ACC112 (cell line): Measurements from ENCODE around the gene MIOX.
"Not testable (repeated sequence)": the region's sequence is repeated elsewhere in the genome, so short reads cannot be mapped to it uniquely, and the experiment has no call there.

Source experiments
- H2AFZ ChIP-seq: fragments of 200-600 bp; sonication (generic); one replicate; pipeline ENCODE4 v1.6.0; 2017; ENCODE audit warnings: antibody characterized with exemption, low read length; ENCODE audit not compliant: unreplicated experiment
- H3K27ac ChIP-seq: fragments of 200-600 bp; sonication (generic); 2 replicates; pipeline ENCODE4 v1.5.1; 2014; ENCODE audit warnings: low read depth, mild to moderate bottlenecking, antibody characterized with exemption, low read length, moderate library complexity
- H3K27me3 ChIP-seq: fragments of 200-600 bp; sonication (generic); 2 replicates; pipeline ENCODE4 v1.6.1; 2014; ENCODE audit warnings: mild to moderate bottlenecking, antibody characterized with exemption, low read length, moderate library complexity, mixed read lengths; ENCODE audit not compliant: insufficient read depth
- H3K36me3 ChIP-seq: fragments of 200-600 bp; sonication (generic); 2 replicates; pipeline ENCODE4 v1.6.1; 2016; ENCODE audit warnings: mild to moderate bottlenecking, antibody characterized with exemption, low read length, moderate library complexity, mixed read lengths; ENCODE audit not compliant: insufficient read depth
- H3K4me1 ChIP-seq: fragments of 200-600 bp; sonication (generic); one replicate; pipeline ENCODE4 v1.6.1; 2016; ENCODE audit warnings: low read length, mixed read lengths; ENCODE audit not compliant: insufficient read depth, unreplicated experiment, control insufficient read depth
- H3K4me3 ChIP-seq: fragments of 200-600 bp; sonication (generic); 2 replicates; pipeline ENCODE4 v1.5.1; 2014; ENCODE audit warnings: mild to moderate bottlenecking, low read depth, low read length
- H3K79me2 ChIP-seq: fragments of 200-600 bp; sonication (generic); one replicate; pipeline ENCODE4 v1.6.0; 2016; ENCODE audit warnings: low read length; ENCODE audit not compliant: control insufficient read depth, unreplicated experiment, insufficient read depth

MIOX gene

DNA sequence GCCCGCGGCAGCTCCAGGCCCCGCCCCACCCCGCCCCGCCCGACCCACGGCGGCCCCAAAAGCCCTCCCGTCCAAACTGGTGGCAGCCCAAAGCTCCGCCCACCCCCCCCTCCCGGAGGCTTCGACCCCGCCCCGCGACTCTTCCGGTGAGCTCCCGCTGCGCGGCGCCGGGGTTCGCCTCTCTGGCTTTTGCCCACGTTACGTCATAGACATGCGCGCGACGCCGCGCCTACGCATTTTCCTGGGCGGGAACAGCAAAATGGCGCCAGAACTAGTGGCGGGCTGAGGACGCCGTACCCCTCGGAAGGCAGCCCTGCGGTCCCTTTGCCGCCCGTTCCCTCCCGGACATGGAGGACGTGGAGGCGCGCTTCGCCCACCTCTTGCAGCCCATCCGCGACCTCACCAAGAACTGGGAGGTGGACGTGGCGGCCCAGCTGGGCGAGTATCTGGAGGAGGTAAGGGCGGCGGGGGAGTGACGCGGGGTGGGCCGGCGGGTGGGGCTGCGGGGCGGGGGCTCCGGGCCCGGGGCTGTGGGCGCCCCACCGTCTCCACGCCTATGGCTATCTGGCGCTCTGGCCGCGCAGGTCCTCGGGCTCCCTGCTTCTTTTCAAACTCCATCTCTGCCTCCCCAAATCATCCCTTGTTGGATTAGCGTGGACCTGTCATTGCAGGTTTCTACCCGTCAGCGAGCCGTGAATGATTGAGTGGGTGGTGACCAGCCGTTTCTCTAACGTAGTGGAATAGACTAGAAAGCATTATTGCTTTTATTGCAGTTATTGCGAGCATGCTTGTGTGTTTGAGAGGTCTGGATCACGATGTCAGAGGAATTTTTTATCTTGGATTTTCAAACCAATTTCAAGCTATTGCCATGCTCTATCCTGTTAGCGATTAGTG lies 21.6 kb downstream of the MIOX start, which contains the start of gene NCAPH2:
Gene NCAPH2 (plus strand): TSS at position 234 of the 894 bp plus-strand sequence. CDS start 114 bp downstream, at position 348.
- peak within 1 kb of the TSS; percentile 97 for H3K4me3 ChIP-seq
- no peaks in the 10 kb centered on the region for H3K27me3 ChIP-seq
- no peaks in the 10 kb centered on the region for H3K36me3 ChIP-seq
- peaks cover 9% of the 10 kb centered on the region for H3K4me1 ChIP-seq
- peak within 1 kb of the TSS; percentile 84 for H3K27ac ChIP-seq
- H3K79me2 ChIP-seq, result peaks cover 40% of the 10 kb centered on the region
- peak within 1 kb of the TSS; percentile 68 for H2AFZ ChIP-seq

DNA sequence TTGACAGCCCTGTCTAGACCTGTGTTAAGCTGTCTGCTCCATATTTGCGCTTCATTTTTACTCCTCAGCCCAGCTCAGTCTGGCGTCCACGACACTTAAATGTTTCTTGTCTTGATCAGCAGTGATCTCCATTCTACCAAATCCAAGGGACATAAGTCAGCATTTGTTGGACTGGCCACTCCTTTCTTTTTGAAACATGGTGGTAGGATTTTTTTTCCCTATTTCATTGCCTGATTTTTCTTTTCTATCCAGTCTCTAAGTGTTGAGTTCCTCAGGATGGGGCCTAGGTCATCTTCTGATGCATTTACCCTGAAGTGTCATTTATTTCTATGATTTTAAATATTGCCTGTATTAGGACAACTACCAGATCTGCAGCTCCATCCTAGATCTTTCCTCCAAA lies 22.2 kb downstream of the MIOX start:
- H2AFZ ChIP-seq, result no peak overlapping the region
- H3K27me3 ChIP-seq, result no peaks in the 10 kb centered on the region
- H3K4me1 ChIP-seq, result peaks cover 9% of the 10 kb centered on the region
- H3K36me3 ChIP-seq, result no peaks in the 10 kb centered on the region
- peaks cover 44% of the 10 kb centered on the region for H3K79me2 ChIP-seq
- peak overlapping the region; percentile 97 for H3K4me3 ChIP-seq
- H3K27ac ChIP-seq, result peak overlapping the region; percentile 84

DNA sequence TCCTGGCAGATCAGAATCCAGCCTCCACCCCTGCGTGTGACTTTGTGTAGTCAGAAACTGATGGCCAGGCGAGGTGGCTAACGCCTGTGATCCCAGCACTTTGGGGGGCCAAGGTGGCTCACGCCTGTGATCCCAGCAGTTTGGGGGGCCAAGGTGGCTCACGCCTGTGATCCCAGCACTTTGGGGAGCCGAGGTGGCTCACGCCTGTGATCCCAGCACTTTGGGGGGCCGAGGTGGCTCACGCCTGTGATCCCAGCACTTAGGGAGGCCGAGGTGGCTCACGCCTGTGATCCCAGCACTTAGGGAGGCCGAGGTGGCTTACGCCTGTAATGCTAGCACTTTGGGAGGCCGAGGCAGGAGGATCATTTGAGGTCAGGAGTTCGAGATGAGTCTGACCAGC lies 26.5 kb downstream of the MIOX start:
- Histone ChIP-seq H3K36me3 (no peaks in the 10 kb centered on the region), H2AFZ (no peak overlapping the region), H3K4me3 (no peak overlapping the region), H3K79me2 (peaks cover 37% of the 10 kb centered on the region), H3K27ac (no peak overlapping the region), H3K27me3 (no peaks in the 10 kb centered on the region), H3K4me1 (peaks cover 6% of the 10 kb centered on the region)

DNA sequence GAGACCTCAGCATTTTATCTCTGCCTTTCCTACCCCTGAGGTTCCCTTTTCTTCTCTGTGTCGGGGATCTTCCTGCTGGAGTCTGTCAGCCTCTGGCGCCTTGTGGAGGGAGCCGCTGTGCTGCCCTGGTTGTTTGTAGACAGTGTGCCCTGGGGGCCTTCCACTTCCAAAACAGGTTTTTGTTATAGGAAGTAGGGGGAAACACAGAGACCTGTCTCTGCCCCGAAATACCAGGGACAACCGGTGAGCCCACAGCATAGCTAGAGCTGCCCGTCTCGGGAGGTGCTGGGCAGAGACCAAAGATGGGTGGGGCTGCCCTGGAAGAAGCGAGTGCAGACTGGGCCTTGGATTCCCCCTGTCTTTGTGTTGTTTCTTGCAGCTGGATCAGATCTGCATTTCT lies 29.4 kb downstream of the MIOX start:
- H3K36me3 ChIP-seq, result no peaks in the 10 kb centered on the region
- H2AFZ ChIP-seq, result no peak overlapping the region
- H3K4me3 ChIP-seq, result no peak overlapping the region
- peaks cover 19% of the 10 kb centered on the region for H3K79me2 ChIP-seq
- H3K27me3 ChIP-seq, result no peaks in the 10 kb centered on the region
- H3K4me1 ChIP-seq, result no peaks in the 10 kb centered on the region
- no peak overlapping the region for H3K27ac ChIP-seq

DNA sequence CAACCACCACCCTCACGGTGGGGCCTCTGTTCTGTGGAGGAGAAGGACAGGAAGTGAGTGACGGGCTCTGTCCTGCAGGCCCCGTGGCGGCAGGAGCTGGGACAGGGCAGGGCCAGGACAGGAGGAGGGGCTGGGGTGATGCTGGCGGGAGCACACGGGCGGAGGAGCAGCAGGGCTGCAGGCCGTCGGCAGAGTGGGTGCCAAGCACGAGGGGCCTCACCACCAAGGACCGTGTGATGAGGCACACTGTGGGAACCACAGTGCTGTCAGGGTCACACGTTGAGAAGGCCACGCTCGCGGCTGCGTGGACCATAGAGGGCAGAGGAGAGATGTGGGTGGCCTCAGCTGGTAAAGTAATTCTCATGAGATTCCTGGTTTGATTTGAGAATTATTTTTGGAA lies 30.2 kb downstream of the MIOX start:
- H3K36me3 ChIP-seq, result no peaks in the 10 kb centered on the region
- peaks cover 19% of the 10 kb centered on the region for H3K79me2 ChIP-seq

DNA sequence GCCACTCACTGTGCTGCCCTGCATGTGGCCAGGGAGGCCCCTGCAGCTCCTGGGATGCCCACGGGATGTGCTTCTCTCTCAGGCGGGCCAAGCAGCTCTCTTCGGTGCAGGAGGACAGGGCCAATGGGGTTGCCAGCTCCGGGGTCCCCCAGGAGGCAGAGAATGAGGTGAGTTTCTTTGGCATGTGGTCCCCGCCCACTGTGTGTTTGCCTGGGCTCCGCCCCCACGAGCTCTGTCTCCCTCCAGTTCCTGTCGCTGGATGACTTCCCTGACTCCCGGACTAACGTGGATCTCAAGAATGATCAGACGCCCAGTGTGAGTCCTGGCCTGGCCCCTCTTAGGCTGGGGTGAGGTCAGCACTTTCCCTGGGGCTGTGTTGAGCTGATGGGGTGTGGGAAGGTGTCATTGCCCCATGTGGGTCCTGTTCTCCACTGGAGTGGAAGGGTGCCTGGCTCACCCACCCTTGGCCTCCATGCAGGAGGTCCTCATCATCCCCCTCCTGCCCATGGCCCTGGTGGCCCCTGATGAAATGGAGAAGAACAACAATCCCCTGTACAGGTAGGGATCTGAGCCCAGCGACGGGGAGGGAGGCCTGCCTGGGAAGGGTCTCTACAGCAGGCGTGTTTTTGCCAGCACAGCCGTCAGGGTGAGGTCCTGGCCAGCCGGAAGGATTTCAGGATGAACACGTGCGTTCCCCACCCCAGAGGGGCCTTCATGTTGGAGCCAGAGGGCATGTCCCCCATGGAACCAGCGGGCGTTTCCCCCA lies 31.0 kb downstream of the MIOX start:
- Histone ChIP-seq H3K27me3 (no peaks in the 10 kb centered on the region), H3K79me2 (peaks cover 19% of the 10 kb centered on the region), H3K36me3 (no peaks in the 10 kb centered on the region), H2AFZ (no peak overlapping the region), H3K4me3 (no peak overlapping the region), H3K4me1 (no peaks in the 10 kb centered on the region), H3K27ac (no peak overlapping the region)

More for the DNA sequence above, 30.2 kb downstream of the MIOX start:
- H3K27me3 ChIP-seq, result no peaks in the 10 kb centered on the region
- H2AFZ ChIP-seq, result no peak overlapping the region
- H3K4me3 ChIP-seq, result no peak overlapping the region
- H3K27ac ChIP-seq, result no peak overlapping the region
- H3K4me1 ChIP-seq, result no peaks in the 10 kb centered on the region

DNA sequence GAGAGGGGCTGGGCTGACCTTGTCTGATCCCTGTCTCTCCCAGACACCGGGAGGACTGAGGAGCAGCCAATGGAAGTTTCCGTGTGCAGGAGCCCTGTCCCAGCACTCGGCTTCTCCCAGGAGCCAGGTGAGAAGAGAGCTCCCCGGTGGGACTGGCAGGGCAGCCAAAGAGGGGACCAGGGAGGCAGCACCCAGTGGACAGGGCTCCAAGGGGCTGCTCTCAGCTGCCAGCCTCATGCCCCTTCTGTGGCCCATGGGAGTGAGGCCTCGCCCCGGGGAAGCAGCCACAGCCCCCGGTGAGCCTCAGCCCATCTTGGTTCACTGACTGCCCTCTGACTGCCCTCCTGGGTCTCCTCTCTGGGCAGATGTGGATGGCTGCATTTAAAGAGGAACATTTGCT lies 31.9 kb downstream of the MIOX start:
- H3K79me2 ChIP-seq, result peaks cover 14% of the 10 kb centered on the region
- no peaks in the 10 kb centered on the region for H3K4me1 ChIP-seq
- no peaks in the 10 kb centered on the region for H3K27me3 ChIP-seq
- no peak overlapping the region for H3K27ac ChIP-seq
- no peak overlapping the region for H3K4me3 ChIP-seq
- no peak overlapping the region for H2AFZ ChIP-seq
- H3K36me3 ChIP-seq, result no peaks in the 10 kb centered on the region

DNA sequence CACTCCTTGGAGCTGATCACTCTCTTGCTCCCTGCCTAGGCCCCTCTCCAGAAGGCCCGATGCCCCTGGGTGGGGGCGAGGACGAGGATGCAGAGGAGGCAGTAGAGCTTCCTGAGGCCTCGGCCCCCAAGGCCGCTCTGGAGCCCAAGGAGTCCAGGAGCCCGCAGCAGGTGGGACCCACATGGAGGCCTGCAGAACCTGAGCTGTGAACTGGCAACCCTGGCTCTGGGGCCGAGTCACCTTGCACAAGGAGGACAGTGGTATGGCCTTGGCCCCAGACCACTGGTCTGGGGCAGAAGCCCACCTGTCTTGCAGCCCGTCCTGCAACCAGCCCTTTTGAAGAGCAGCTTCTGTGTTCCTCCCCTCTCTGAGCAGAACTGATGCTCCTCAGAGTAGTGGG lies 32.5 kb downstream of the MIOX start:
- H3K36me3 ChIP-seq, result no peaks in the 10 kb centered on the region
- H3K27ac ChIP-seq, result no peak overlapping the region
- H2AFZ ChIP-seq, result no peak overlapping the region

DNA sequence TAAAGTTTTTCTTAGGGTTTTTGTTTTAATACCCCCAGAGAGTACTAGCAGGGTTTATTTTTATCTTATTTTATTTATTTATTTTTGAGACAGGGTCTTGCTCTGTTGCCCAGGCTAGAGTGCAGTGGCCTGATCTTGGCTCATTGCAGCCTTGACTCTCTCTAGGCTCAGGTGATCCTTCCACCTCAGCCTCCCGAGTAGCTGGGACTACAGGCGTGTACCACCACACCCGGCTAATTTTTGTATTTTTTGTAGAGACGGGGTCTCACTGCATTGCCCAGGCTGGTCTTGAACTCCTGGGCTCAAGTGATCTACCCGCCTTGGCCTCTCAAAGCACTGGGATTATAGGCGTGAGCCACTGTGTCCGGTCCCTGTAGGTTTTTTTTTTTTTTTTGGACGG lies 33.5 kb downstream of the MIOX start:
- not testable (repeated sequence) for H3K27me3 ChIP-seq, H3K27ac ChIP-seq, H3K4me3 ChIP-seq, H3K36me3 ChIP-seq, H3K79me2 ChIP-seq, H2AFZ ChIP-seq, H3K4me1 ChIP-seq

More for the DNA sequence above, 32.5 kb downstream of the MIOX start:
- Histone ChIP-seq H3K27me3 (no peaks in the 10 kb centered on the region), H3K79me2 (peaks cover 11% of the 10 kb centered on the region), H3K4me1 (peaks cover 2% of the 10 kb centered on the region), H3K4me3 (no peak overlapping the region)

DNA sequence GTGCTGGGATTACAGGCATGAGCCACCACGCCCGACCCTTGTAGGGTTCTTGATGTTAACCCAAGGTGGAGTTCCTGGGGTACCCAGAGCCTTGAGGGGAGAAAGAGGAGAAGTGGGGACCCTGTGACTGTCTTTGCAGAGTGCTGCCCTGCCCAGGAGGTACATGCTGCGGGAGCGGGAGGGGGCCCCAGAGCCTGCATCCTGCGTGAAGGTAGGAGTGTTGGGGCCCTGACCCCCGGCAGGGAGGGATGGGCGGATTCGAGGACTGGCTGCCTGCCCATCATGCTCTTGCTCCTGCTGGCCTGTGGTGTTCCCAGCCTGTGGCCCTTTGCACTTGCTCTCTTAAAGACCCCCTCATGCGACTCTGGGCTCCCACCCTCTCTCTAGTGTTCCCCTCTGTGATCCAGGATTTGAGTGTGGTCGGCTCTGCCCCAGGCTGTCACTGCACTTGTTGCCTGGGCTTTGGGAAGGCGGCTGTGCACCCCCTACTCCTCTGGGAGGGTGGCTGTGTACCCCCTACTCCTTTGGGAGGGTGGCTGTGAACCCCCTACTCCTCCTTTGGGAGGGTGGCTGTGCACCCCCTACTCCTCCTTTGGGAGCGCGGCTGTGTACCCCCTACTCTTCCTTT lies 34.3 kb downstream of the MIOX start:
- Histone ChIP-seq H3K79me2 (peaks cover 5% of the 10 kb centered on the region), H3K4me3 (no peak overlapping the region), H2AFZ (no peak overlapping the region), H3K27me3 (no peaks in the 10 kb centered on the region), H3K36me3 (no peaks in the 10 kb centered on the region), H3K27ac (no peak overlapping the region), H3K4me1 (peaks cover 6% of the 10 kb centered on the region)
